ENCODE measurements around the gene RAPGEF3.

RAPGEF3 gene

GRCh38 chr12:47721431-47721973 is 37.2 kb downstream of the RAPGEF3 start:
- DNase-seq (ENCODE audit: low read depth) = no peak

GRCh38 chr12:47718531-47718930 is 40.1 kb downstream of the RAPGEF3 start:
- DNase-seq (ENCODE audit: low read depth) = no peak

DNA sequence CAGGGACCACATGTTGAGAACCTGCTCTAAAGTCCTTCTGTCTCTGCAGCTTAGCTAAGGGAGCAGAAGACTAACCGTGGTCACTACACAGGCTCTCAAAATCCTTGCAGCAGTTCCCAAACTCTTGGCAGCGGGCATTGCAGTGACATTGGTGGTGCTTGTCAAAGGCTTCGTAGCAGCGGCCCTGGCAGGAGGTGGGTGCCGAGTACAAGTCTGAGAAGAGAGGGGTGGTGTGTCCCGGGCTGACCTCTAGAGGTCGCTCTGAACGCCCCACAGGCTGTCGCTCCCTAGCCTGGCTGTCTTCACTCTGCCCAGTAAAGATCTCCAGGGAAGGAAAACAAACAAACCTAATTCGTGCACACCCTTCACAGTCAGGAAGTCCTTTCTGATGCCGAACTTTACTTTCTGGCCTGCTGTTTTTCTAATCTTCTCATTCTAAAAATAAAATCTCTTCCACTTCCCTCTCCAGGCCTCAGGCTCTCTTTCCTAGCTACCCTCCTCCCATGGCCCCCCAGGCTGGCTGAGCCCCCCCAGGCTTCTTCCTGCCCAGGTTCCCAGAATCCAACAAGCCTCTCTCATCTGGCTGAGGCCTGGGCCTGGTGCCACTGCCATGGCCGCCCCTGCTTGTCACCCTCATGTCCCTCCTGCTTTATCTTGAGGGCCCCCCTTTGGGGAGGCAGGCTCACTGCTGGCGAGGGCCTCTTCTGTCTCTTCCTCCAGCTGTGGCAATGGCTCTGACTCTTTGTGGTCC is 41.1 kb downstream of the RAPGEF3 start:
- DNase-seq (ENCODE audit: low read depth) = no peak

DNA sequence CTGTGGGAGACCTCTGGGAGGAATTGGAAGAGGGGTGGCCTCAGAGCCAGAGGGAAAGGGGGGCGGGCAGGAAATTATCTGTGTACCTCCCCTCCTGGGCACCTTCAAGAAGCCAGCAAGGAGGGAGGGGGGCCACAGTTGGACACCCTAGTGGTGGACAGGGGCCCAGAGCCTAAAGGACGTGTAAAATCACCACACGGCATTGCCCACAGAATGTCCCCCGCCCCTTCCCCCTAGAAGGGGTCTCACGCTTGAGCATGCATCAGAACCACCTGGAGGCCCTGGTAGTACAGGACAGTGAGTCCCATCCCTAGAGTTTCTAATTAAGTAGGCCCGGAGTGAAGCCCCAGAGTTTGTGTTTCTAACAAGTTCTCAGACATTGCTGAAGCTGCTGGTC is 41.6 kb downstream of the RAPGEF3 start:
- no peak for DNase-seq (ENCODE audit: low read depth)

DNA sequence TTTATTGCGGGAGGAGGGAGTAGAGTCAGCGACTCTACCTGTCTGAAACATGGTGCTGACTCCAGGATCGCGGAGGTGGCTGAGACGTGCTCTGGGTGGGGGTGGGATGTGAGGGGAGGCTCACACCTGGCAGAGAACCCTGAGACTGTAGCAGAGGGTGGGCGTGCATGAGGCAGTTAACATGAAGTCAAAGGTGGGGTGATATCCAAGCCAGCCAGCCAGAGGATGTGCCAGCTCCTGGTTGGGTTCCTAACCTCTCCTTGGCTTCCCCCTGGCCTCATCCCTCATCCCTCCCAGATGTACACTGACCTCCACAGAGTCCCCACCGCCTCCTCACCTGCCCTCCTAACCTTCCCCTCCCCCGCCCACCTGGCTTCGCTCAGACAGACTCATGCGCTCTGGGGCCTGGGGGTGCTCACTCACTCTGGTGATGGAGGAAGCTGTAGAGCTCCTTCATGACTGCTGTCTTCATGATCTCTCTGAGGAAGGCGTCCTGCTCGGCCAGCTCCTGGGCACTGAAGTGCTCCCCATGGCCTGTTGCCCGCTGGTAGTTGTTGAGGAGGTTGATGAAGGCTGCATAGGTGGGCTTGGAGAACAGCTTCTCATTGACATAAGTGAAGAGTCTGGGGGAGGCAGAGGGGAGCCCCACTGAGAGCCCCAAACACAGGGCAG is 42.7 kb downstream of the RAPGEF3 start:
- DNase-seq (ENCODE audit: low read depth) = no peak

DNA sequence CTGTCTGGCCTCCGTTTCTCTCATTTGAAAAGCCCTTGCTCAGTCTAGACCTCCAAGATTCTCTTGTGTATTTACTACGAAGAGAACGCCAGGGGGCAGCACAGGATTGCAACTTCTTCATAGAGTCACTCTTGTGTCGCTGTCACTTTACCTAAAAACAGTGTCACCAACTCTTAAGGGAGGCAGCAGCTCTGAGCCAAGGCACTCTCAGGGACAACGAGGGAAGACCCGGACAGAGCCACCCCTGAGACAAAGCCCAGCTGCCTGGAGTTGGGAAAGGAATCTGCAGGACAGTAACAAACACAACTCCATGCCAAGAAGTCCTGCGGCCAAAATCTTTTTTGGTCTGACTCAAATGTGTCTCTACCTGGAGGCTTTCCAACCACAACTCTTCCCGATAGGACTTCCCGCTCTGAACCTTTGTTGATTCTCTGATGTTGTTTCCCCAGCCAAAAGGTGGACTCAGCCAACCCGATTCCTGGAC is 43.2 kb downstream of the RAPGEF3 start:
- peak; percentile 62 for DNase-seq (ENCODE audit: low read depth)

DNA sequence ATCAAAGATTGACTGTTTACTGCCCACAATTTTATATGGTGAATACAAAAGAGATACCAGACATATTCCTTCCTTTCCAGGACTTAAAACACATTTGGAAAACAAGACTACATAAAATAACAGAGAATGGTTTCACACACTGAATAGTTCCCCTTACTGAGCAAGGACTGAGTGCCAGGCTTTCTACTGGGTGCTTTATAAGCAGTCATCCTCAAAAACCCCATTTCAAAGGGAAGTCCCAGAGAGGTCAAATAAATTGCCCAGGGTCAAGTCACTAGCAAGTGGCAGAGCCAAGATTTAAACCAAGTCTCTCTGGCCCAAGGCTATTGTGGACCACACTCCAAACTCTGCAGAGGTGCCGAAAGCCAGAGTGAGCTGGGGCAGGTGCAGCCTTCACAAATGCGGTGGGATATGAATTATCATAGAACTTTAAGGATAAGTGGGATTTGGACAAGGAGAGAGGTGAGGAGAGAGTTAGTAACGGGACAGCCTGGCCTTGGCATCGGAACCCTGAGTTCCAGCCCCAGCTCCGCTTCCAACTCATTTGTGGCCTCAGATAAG is 43.8 kb downstream of the RAPGEF3 start:
- no peak for DNase-seq (ENCODE audit: low read depth)

DNA sequence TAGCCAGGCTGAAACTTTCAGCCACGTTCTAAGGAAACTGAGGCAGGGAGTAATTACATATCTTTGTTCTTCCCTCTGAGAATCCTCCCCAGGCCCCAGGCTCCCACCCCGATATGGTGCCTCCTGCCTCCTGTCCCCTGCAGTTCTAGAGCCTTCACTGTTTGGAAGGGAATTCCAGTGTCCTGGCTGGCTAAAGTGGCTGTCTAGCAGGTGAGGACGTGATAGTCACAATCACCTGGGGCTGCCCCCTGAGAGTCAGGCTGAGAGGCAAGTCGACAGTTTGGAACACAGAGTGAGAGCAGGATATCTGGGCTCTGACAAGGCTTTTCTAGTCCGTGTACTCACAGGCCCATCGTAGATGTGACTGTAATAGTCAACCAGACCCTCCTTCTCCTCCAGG is 46.5 kb downstream of the RAPGEF3 start:
- no peak for DNase-seq (ENCODE audit: low read depth)

- DNase-seq (ENCODE audit: low read depth) = no peak
Observed at GRCh38 chr12:47711448-47711847, 47.2 kb downstream of the RAPGEF3 start.

DNA sequence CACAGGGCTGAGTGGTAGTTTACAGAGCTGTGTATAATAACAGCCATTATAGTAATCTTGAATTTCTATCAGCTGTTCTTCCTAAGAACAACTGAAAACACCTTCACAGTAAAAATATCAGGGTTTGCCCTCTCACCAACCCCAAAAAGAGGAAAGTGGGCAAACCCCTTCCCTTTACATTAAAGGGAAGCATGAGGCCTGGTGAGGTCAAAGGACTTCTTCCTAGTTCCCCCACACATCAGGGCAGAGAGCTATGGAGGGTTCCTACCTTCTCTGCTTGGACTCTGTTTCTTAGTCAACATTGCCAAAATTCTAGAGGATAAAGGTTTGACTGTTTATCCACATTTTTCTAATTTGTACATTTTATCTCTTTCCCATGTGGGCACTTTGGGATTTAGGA is 48.4 kb downstream of the RAPGEF3 start:
- DNase-seq (ENCODE audit: low read depth) = no peak

DNA sequence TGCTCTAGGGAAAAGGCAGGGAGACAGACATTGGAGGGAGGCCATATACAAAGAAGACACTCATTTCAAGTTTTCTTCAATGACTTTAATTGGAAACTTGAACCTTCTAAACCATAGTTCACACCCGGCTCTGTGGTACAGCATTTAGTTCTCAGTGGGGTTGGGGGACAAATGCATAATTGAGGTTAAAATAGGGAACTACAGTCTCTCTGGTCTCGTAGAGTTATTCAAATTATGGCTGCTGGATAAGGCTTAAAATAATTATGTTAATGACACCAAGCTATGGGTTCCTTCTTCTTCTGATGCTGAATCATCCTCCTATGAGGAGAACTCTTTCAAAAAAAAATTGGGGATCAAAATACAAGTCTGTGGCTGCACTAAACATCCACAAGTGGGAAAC is 49.0 kb downstream of the RAPGEF3 start:
- no peak for DNase-seq (ENCODE audit: low read depth)

DNA sequence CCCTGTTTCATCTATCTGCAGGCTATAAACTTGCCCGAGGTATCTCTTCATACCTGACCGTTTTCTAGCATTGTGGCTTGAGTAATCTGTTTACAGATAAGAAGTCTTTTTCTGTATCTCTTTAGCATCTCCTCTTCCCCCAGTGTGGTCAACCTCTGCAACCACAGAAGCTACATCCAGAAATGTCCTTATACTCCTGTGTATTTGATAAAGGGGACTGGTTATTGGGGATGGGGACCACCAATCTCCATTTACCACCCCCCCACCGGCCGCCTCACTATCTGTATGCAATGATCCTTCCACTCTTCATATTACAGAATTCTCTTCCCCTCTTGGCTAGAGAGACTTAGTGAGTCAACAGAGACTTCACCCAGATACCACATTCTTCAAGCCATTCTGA is 49.4 kb downstream of the RAPGEF3 start:
- DNase-seq (ENCODE audit: low read depth) = no peak

DNA sequence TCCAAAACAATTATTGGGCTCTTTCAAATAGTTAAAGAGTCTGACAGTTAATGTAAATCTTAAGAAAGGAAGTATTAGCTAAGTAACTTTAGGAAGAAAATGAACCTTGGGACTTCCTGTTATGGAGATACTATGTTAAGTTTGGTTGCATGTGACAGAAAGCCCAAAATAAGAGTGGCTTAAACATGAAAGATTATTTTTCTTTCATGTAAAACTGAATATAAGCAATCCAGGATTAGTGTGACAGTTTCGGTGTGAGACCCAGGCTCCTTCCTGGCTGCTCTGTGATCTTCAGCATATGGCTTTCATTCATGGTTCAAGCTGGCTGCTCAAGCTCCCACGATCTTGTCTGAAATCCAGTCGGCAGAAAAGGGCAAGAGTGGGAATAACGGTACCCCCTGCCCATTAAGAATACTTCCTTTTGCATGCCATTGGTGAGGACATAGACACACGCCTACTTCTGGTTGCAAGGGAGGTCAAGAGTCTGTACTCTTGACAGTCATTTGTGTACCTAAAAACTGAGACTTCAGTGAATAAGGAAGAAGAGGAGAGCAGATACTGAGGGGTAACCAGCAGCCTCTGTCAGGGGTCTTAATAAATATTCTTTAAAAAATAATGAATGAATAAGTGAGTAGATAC is 50.7 kb downstream of the RAPGEF3 start:
- DNase-seq (ENCODE audit: low read depth) = no peak

DNA sequence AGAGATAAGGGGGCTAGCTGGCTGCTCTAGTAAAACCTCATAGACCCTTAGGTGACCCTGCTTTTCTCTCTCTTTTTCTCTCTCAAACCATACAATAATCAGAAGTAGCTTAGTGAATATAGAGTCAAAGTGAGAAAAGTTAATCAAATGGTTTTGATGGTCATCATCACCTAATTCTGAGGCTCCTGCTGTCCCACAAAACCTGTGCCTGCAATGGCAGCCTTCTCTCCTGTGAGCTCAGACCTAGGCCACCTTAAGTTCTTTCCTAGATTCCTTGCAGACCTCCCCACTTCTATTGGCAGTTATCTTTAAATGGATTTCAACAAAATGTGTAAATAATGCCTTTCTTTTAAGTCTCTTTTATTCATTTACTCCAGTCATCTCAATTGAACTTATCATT is 51.3 kb downstream of the RAPGEF3 start:
- DNase-seq (ENCODE audit: low read depth) = no peak

DNA sequence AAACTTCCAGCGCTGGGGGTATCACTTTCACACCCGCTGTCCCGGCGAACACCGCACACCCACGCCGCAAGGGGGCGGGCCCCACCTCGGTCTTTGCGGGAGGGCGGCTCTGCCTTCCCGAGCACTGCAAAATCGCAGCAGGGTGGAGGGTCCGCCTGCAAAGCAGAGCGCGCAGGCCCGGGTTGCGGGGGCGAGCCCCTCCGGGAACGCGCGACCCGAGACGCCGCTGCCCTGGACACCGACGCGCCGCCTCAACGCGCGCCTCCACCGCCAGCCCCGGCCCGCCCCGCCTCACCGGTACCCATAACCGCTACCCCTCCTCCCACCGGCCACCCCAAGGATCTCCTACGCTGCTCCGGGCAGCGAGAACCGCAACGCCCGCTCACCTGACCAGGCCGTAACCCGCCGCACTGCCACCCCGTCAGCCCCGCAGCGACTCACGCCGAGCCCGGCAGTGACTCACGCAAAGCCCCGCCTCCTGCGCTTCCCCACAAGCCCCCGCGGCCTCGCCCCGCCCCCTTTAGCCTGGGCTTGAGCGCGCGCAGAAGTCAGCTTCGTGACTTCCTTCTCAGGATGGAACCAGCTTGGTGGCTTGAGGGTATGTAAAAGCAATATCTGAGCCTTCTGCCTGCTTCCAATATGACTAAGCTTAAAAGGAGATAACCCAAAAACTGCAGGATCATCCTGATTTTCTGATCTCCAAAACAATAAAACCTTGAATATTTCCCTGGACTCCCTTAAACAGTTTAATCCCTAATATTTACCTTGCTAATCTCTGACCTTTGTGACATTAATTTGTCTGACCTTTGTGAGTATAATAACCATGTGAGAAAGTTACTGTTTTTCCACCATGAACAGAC is 52.9 kb downstream of the RAPGEF3 start, which contains the start of gene RPAP3:
TSS of gene RPAP3 (minus strand) at position 465 of the 860 bp plus-strand sequence. CDS start 3,190 bp downstream, outside the sequence.
- DNase-seq (ENCODE audit: low read depth) = peak; percentile 94

- no peak for DNase-seq (ENCODE audit: low read depth)
Observed at GRCh38 chr12:47705229-47705565, 53.5 kb downstream of the RAPGEF3 start.

- no peak for DNase-seq (ENCODE audit: low read depth)
Observed at GRCh38 chr12:47704719-47705118, 54.0 kb downstream of the RAPGEF3 start.

GRCh38 chr12:47700263-47700662 is 58.4 kb downstream of the RAPGEF3 start:
- no peak for DNase-seq (ENCODE audit: low read depth)

- DNase-seq (ENCODE audit: low read depth) = no peak
Observed at GRCh38 chr12:47698631-47699030, 60.0 kb downstream of the RAPGEF3 start.

DNA sequence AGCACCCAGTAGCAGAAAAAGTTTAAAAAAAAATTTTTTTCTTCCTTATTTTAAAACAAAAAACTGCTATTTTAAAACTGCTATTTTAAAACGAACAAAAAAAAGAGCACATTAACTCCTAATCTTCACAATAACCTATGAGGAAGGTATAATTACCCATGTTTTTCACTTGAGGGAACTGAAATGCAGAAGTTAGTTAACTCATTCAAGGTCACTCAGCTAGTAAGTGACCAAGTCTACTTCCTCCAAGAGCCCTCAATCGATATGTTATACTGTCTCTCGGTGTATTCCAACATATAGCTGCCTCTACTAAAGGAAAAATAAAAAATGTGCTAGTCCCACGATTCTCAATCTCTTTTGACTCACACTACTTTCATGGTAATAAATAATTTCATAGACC is 60.6 kb downstream of the RAPGEF3 start:
- DNase-seq (ENCODE audit: low read depth) = no peak

DNA sequence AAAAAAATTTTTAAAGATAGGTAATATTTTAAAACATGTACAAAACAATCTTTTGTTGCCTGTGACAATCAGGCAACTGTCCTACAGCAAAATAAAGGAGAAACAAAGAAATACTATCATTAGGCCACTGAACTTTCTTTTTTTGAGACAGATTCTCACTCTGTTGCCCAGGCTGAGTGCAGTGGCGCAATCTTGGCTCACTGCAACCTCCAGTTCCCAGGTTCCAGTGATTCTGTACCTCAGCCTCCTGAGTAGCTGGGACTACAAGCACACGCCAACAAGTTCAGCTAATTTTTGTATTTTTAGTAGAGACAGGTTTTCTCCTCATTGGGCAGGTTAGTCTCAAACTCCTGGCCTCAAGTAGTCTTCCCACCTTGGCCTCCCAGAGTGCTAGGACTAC is 69.5 kb downstream of the RAPGEF3 start:
- no peak for DNase-seq (ENCODE audit: low read depth)

DNA sequence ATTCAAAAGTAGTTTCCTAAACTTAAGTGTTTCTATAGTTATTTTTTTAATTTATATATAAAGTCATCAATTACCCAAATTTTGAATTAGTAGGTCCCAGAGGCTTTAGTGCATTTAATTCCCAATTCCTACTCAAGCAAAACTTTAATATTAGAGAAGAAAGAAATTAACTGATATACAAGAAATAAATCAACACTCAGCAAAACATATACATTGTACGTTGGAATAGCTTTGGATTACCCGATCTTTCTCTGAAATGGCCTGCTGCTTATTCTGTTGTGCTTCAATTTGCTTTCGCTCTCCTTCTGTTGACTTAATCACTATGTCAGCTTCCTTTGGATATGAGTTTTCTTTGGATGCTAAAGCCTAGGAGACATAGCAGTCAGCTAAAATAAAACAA is 71.0 kb downstream of the RAPGEF3 start:
- no peak for DNase-seq (ENCODE audit: low read depth)

Data from activated T-helper 1 cell treated with Interleukin-2 at 50 U/mL for 16 hours (primary cell).